Measurements from ENCODE around the gene COX7A2L. TPM values are rescaled to one million over a fixed set of nuclear protein-coding genes. Genes with fewer than 3 reads are reported as not detected.

COX7A2L gene
- total and polyA plus RNA-seq, 2 donors (not counting 1 experiment from before 2014, with no cell fraction given), result 39.4 to 66.7 TPM

DNA sequence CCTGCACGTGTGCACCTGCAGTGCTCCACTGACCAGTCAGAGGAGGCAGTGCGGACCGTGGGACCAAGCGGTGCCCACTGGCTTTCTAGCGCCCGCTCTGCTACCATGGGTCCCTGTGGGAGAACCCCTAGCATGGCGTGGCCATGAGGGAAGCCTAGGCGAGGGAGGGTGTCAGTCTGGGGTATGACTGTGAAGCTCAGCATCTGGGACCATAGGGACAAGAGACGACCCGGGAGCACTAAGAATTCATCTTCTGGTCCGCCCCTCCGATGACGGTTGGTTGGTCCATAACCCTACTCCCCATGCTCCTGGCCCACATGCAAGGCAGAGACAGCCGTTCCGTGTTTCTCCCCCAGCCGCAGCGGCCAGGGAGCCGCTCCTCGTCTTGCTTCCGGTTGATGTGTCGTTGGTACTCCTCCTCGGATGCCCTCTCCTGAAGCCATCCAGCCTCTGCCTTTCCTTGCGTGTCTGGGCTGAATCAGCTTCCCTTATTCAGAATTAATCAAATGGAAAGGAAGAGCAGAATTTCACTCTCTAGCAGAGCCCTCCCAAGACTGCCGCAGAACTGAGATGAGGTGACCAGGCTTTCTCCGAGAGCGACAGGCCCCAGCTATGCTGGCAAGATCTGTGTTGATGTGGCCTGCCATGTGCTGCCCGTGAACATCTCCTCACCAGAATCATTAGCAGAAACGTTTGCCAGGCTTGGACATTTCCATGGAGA, 23.0 kb downstream of the COX7A2L start:
- peak overlapping the region; percentile 32 for H3K27ac Mint-ChIP-seq
- no peaks in the 10 kb centered on the region for H3K4me1 Mint-ChIP-seq
- no peak for TF ChIP-seq EZH2 (IDR thresholded peaks at IDR 0.05; ENCODE audit: borderline replicate concordance, insufficient read depth, low read depth, low read length, poor library complexity, severe bottlenecking)
- TF ChIP-seq, protein P1, sequence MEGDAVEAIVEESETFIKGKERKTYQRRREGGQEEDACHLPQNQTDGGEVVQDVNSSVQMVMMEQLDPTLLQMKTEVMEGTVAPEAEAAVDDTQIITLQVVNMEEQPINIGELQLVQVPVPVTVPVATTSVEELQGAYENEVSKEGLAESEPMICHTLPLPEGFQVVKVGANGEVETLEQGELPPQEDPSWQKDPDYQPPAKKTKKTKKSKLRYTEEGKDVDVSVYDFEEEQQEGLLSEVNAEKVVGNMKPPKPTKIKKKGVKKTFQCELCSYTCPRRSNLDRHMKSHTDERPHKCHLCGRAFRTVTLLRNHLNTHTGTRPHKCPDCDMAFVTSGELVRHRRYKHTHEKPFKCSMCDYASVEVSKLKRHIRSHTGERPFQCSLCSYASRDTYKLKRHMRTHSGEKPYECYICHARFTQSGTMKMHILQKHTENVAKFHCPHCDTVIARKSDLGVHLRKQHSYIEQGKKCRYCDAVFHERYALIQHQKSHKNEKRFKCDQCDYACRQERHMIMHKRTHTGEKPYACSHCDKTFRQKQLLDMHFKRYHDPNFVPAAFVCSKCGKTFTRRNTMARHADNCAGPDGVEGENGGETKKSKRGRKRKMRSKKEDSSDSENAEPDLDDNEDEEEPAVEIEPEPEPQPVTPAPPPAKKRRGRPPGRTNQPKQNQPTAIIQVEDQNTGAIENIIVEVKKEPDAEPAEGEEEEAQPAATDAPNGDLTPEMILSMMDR (IDR thresholded peaks at IDR 0.05), result no peak
- no peaks in the 10 kb centered on the region for H3K79me2 ChIP-seq (ENCODE audit: control insufficient read depth, insufficient read depth, low read length)
- POLR2A ChIA-PET, result no interaction called here
- 95% methylated on average over 25 of the region's 28 CpGs for WGBS (ENCODE audit: insufficient coverage)
- no peaks in the 10 kb centered on the region for H3K27me3 ChIP-seq (replicated peaks in 1 of 4; ENCODE audit: control extremely low read depth in 1 of 4, control insufficient read depth in 3 of 4, insufficient read depth in 4 of 4, low read length in 3 of 4)
- no peak overlapping the region for H3K27ac ChIP-seq (ENCODE audit: low read length in 2 of 2)
- intact Hi-C loops (cut with micrococcal nuclease), result no loop called here
- no peak overlapping the region for H3K4me2 ChIP-seq (replicated peaks; ENCODE audit: low read depth, low read length, poor library complexity, severe bottlenecking)
- peaks cover 0 to 9% (median 0%) of the 10 kb centered on the region in 3 donors for H3K9me3 ChIP-seq (ENCODE audit: control extremely low read depth in 1 of 3, control insufficient read depth in 2 of 3, insufficient read depth in 1 of 3, low read length in 2 of 3)
- CTCF ChIA-PET, result no interaction called here
- H3K9ac ChIP-seq (ENCODE audit: low read length), result no peak overlapping the region
- H3K4me1 ChIP-seq (ENCODE audit: control insufficient read depth in 2 of 2, insufficient read depth in 2 of 2, low read length in 2 of 2), result no peaks in the 10 kb centered on the region
- no peaks in the 10 kb centered on the region for H4K20me1 ChIP-seq (ENCODE audit: control insufficient read depth, insufficient read depth, low read length, poor library complexity, severe bottlenecking)
- H3K36me3 ChIP-seq (replicated peaks in 1 of 2; ENCODE audit: control extremely low read depth in 1 of 2, control insufficient read depth in 1 of 2, extremely low read depth in 1 of 2, insufficient read depth in 2 of 2, low read length in 1 of 2), result peaks cover 7 to 19% of the 10 kb centered on the region in 2 experiments
- no peak overlapping the region for H3K4me3 Mint-ChIP-seq
- H3K9me3 Mint-ChIP-seq (ENCODE audit: insufficient read depth), result no peaks in the 10 kb centered on the region
- DNase-seq, result no peak
- no peaks in the 10 kb centered on the region for H3K27me3 Mint-ChIP-seq
- H2AFZ ChIP-seq (ENCODE audit: insufficient read depth, low read depth, low read length, poor library complexity, severe bottlenecking), result no peak overlapping the region
- ATAC-seq (ENCODE audit: low read depth), result no peak
- H3K4me3 ChIP-seq (ENCODE audit: control extremely low read depth in 1 of 5, extremely low read depth in 1 of 5, insufficient read depth in 1 of 5, low read depth in 2 of 5, low read length in 4 of 5), result no peak overlapping the region

DNA sequence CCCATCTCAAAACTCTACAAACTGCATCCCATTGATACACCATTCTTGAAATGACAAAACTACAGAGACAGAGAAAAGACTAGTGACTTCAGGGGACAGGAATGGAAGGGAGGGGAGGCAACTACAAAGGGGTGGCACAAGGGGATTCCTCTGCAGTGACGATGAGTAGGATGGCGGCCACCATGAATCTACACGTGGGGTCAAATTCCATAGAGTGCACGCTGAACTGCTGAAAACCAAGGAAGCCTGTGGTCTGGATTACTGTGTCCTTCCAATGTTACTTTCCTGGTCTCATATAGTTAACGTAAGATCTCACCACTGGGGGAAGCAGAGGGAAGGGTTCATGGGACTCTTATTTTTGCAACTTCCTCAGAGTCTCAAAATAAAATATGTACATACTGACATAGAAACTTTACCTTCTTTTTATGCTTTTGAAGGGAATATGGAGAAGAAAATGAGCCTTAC, 23.6 kb downstream of the COX7A2L start:
- Mint-ChIP-seq H3K4me3 (no peak overlapping the region), H3K27me3 (no peaks in the 10 kb centered on the region), H3K27ac (no peak overlapping the region), H3K4me1 (no peaks in the 10 kb centered on the region), H3K9me3 (ENCODE audit: insufficient read depth) (no peaks in the 10 kb centered on the region)
- H3K4me3 ChIP-seq (ENCODE audit: control extremely low read depth in 1 of 5, extremely low read depth in 1 of 5, insufficient read depth in 1 of 5, low read depth in 2 of 5, low read length in 4 of 5), result no peak overlapping the region
- ChIA-PET POLR2A (no interaction called here), CTCF (no interaction called here)
- no peaks in the 10 kb centered on the region for H3K4me1 ChIP-seq (ENCODE audit: control insufficient read depth in 2 of 2, insufficient read depth in 2 of 2, low read length in 2 of 2)
- H3K9me3 ChIP-seq (ENCODE audit: control extremely low read depth in 1 of 3, control insufficient read depth in 2 of 3, insufficient read depth in 1 of 3, low read length in 2 of 3), result peaks cover 0 to 9% (median 0%) of the 10 kb centered on the region in 3 donors
- no peak overlapping the region for H2AFZ ChIP-seq (ENCODE audit: insufficient read depth, low read depth, low read length, poor library complexity, severe bottlenecking)
- no peak overlapping the region for H3K9ac ChIP-seq (ENCODE audit: low read length)
- DNase-seq (no peak), ATAC-seq (ENCODE audit: low read depth) (no peak)
- no peak overlapping the region for H3K4me2 ChIP-seq (replicated peaks; ENCODE audit: low read depth, low read length, poor library complexity, severe bottlenecking)
- no peaks in the 10 kb centered on the region for H3K27me3 ChIP-seq (replicated peaks in 1 of 4; ENCODE audit: control extremely low read depth in 1 of 4, control insufficient read depth in 3 of 4, insufficient read depth in 4 of 4, low read length in 3 of 4)
- H4K20me1 ChIP-seq (ENCODE audit: control insufficient read depth, insufficient read depth, low read length, poor library complexity, severe bottlenecking), result no peaks in the 10 kb centered on the region
- intact Hi-C loops (cut with micrococcal nuclease), result no loop called here
- H3K36me3 ChIP-seq (replicated peaks in 1 of 2; ENCODE audit: control extremely low read depth in 1 of 2, control insufficient read depth in 1 of 2, extremely low read depth in 1 of 2, insufficient read depth in 2 of 2, low read length in 1 of 2), result peaks cover 9 to 25% of the 10 kb centered on the region in 2 experiments
- WGBS (ENCODE audit: insufficient coverage), result 97% methylated on average over 4 of the region's 5 CpGs
- TF ChIP-seq, protein P1 (IDR thresholded peaks at IDR 0.05), result no peak
- no peak for TF ChIP-seq EZH2 (IDR thresholded peaks at IDR 0.05; ENCODE audit: borderline replicate concordance, insufficient read depth, low read depth, low read length, poor library complexity, severe bottlenecking)
- no peak overlapping the region for H3K27ac ChIP-seq (ENCODE audit: low read length in 2 of 2)
- no peaks in the 10 kb centered on the region for H3K79me2 ChIP-seq (ENCODE audit: control insufficient read depth, insufficient read depth, low read length)
